ENCODE measurements around the gene SLC9A9. TPM values are rescaled to one million over a fixed set of nuclear protein-coding genes. Genes with fewer than 3 reads are reported as not detected.
A peak's percentile ranks its signal among the peaks of the same experiment; 100 is the strongest.

The SLC9A9 gene
- total RNA-seq, 3 donors from 2014 or later (not counting 1 experiment from before 2014, with no cell fraction given): 24.0 to 29.1 (median 27.2) TPM

DNA sequence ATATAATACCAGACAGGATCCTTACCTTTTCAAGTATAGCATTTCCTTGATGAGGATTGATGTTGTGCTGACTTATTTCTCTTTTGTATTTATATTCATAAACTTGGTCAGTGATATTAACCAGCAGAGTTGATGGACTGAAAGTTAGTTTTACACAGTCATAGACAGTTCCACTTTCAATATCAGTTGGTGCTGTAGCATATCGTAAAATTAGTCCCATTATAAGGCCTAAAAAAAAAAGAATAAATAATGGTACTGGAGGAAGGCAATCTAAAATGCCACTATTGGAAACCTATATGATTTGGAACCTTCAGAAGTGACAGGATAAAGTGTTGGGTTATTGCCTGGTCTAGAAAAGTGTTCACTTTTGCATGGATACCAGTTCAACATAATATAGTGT lies 16.3 kb downstream of the SLC9A9 start:
- Histone ChIP-seq H3K36me3 (ENCODE audit: control insufficient read depth, insufficient read depth, low read length) (no peaks in the 10 kb centered on the region), H3K4me3 (ENCODE audit: low read length) (no peak overlapping the region), H3K4me1 (ENCODE audit: control insufficient read depth, insufficient read depth, low read length) (no peaks in the 10 kb centered on the region), H3K27ac (ENCODE audit: low read length) (no peak overlapping the region), H3K9me3 (ENCODE audit: control insufficient read depth, insufficient read depth, low read length) (no peaks in the 10 kb centered on the region), H3K27me3 (ENCODE audit: control insufficient read depth, insufficient read depth, low read length) (no peaks in the 10 kb centered on the region)
- DNase-seq (no peak), ATAC-seq (peak in 2 of 3 donors; percentile 39 to 48)
- TF ChIP-seq, protein P1, sequence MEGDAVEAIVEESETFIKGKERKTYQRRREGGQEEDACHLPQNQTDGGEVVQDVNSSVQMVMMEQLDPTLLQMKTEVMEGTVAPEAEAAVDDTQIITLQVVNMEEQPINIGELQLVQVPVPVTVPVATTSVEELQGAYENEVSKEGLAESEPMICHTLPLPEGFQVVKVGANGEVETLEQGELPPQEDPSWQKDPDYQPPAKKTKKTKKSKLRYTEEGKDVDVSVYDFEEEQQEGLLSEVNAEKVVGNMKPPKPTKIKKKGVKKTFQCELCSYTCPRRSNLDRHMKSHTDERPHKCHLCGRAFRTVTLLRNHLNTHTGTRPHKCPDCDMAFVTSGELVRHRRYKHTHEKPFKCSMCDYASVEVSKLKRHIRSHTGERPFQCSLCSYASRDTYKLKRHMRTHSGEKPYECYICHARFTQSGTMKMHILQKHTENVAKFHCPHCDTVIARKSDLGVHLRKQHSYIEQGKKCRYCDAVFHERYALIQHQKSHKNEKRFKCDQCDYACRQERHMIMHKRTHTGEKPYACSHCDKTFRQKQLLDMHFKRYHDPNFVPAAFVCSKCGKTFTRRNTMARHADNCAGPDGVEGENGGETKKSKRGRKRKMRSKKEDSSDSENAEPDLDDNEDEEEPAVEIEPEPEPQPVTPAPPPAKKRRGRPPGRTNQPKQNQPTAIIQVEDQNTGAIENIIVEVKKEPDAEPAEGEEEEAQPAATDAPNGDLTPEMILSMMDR (IDR thresholded peaks at IDR 0.05): no peak
- WGBS (ENCODE audit: insufficient coverage): no CpG with 5 or more reads among the region's 1 CpG
- Mint-ChIP-seq H3K4me3 (no peak overlapping the region), H3K9me3 (no peaks in the 10 kb centered on the region), H3K4me1 (peaks cover 19 to 27% of the 10 kb centered on the region in 2 donors), H3K36me3 (no peaks in the 10 kb centered on the region), H3K27me3 (ENCODE audit: low read depth in 2 of 2) (no peaks in the 10 kb centered on the region), H3K27ac (peak overlapping the region in 1 of 2 donors; percentile 39)
- intact Hi-C loops (cut with micrococcal nuclease): no loop called here

DNA sequence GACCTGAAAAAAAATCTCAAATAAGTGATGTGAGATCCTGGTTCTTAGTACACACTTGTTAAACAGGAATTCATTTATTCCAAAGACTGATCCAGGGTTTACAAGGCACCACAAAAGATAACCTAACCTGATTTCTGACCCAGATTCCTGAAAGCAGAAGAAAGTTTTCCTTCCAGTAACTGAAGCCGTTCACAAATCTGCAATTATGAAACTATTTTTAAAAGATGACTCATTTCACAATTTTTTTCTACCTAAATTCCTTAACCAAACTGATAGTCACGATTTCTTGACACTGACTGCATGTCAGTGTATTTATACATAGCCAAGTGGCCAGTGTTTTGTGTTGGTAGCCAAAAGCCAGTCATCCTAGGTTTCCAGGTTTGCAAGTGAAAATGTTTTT lies 17.1 kb downstream of the SLC9A9 start:
- Mint-ChIP-seq H3K36me3 (no peaks in the 10 kb centered on the region), H3K4me3 (no peak overlapping the region), H3K4me1 (peaks cover 27 to 32% of the 10 kb centered on the region in 2 donors), H3K27me3 (ENCODE audit: low read depth in 2 of 2) (no peaks in the 10 kb centered on the region), H3K9me3 (peaks cover 0 to 2% of the 10 kb centered on the region in 2 donors), H3K27ac (peak overlapping the region in 1 of 2 donors; percentile 39)
- 4% methylated on average over 2 of the region's 2 CpGs for WGBS (ENCODE audit: insufficient coverage)
- no peak overlapping the region for H3K4me3 ChIP-seq (ENCODE audit: low read length)
- no peaks in the 10 kb centered on the region for H3K9me3 ChIP-seq (ENCODE audit: control insufficient read depth, insufficient read depth, low read length)
- no peak overlapping the region for H3K27ac ChIP-seq (ENCODE audit: low read length)
- H3K27me3 ChIP-seq (ENCODE audit: control insufficient read depth, insufficient read depth, low read length): no peaks in the 10 kb centered on the region
- TF ChIP-seq, protein P1 (IDR thresholded peaks at IDR 0.05): no peak
- ATAC-seq: peak; percentile 33 to 67 (median 44)
- no peak for DNase-seq
- intact Hi-C loops (cut with micrococcal nuclease): no loop called here
- H3K4me1 ChIP-seq (ENCODE audit: control insufficient read depth, insufficient read depth, low read length): peaks cover 3% of the 10 kb centered on the region
- no peaks in the 10 kb centered on the region for H3K36me3 ChIP-seq (ENCODE audit: control insufficient read depth, insufficient read depth, low read length)

DNA sequence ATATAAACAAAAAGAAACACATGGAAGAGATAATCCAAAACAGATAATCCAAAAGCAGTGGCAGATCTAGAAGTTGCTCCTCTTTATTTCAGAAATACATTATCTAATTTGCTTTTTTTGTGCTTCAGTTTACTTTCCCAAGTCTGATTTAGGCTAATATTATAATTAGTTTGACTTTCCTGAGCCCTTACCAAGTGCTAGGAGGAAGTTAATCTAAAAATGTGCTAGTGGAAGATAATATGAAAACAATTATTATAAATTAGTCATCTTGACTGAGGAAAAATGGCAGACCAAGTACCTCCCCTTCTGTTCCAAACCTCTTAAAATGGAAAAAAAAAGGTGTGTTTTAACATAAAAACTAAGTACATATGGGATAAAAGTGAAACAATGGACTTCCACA lies 17.5 kb downstream of the SLC9A9 start:
- TF ChIP-seq, protein P1 (IDR thresholded peaks at IDR 0.05): no peak
- H3K4me1 ChIP-seq (ENCODE audit: control insufficient read depth, insufficient read depth, low read length): peaks cover 7% of the 10 kb centered on the region
- Mint-ChIP-seq H3K4me1 (peaks cover 31 to 32% of the 10 kb centered on the region in 2 donors), H3K4me3 (no peak overlapping the region), H3K27ac (peak overlapping the region in 1 of 2 donors; percentile 39), H3K27me3 (ENCODE audit: low read depth in 2 of 2) (no peaks in the 10 kb centered on the region), H3K9me3 (peaks cover 0 to 3% of the 10 kb centered on the region in 2 donors), H3K36me3 (no peaks in the 10 kb centered on the region)
- H3K36me3 ChIP-seq (ENCODE audit: control insufficient read depth, insufficient read depth, low read length): no peaks in the 10 kb centered on the region
- no peak overlapping the region for H3K4me3 ChIP-seq (ENCODE audit: low read length)
- ATAC-seq (no peak), DNase-seq (no peak)
- intact Hi-C loops (cut with micrococcal nuclease): no loop called here
- H3K9me3 ChIP-seq (ENCODE audit: control insufficient read depth, insufficient read depth, low read length): no peaks in the 10 kb centered on the region
- no peaks in the 10 kb centered on the region for H3K27me3 ChIP-seq (ENCODE audit: control insufficient read depth, insufficient read depth, low read length)
- no peak overlapping the region for H3K27ac ChIP-seq (ENCODE audit: low read length)

DNA sequence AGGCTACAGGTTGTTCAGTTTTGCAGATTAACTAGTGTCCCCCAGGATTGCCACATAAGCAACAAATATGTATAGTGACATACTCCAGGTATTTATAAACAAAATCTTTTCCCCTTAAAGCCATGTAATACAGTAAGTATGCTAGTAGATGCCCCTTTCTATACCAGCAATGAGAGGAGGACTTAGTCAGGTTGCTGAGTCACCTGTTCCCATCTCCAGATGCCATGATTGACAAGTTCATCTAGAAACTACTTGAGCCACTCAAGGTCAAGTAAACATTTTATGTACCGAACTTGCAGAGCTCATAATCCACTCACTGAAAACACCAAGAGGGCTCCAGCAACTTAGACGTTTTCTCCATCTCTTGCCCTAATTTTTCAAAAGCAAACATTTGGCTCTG lies 18.2 kb downstream of the SLC9A9 start:
- 86% methylated on average over 1 of the region's 2 CpGs for WGBS (ENCODE audit: insufficient coverage)
- ATAC-seq: no peak
- Histone ChIP-seq H3K4me1 (ENCODE audit: control insufficient read depth, insufficient read depth, low read length) (peaks cover 10% of the 10 kb centered on the region), H3K27me3 (ENCODE audit: control insufficient read depth, insufficient read depth, low read length) (no peaks in the 10 kb centered on the region), H3K9me3 (ENCODE audit: control insufficient read depth, insufficient read depth, low read length) (no peaks in the 10 kb centered on the region), H3K27ac (ENCODE audit: low read length) (no peak overlapping the region), H3K4me3 (ENCODE audit: low read length) (no peak overlapping the region), H3K36me3 (ENCODE audit: control insufficient read depth, insufficient read depth, low read length) (no peaks in the 10 kb centered on the region)
- Mint-ChIP-seq H3K9me3 (peaks cover 0 to 3% of the 10 kb centered on the region in 2 donors), H3K4me1 (peaks cover 36 to 39% of the 10 kb centered on the region in 2 donors), H3K4me3 (no peak overlapping the region), H3K36me3 (no peaks in the 10 kb centered on the region), H3K27ac (no peak overlapping the region), H3K27me3 (ENCODE audit: low read depth in 2 of 2) (no peaks in the 10 kb centered on the region)
- no peak for DNase-seq
- TF ChIP-seq, protein P1 (IDR thresholded peaks at IDR 0.05): no peak
- intact Hi-C loops (cut with micrococcal nuclease): no loop called here

All from natural killer cell (primary cell).